Bronchial epithelial cell (primary cell): ENCODE results near the gene ATG10. TPM values are rescaled to one million over a fixed set of nuclear protein-coding genes. Genes with fewer than 3 reads are reported as not detected.
"Not testable (repeated sequence)": the region's sequence is repeated elsewhere in the genome, so short reads cannot be mapped to it uniquely, and the experiment has no call there.

Source experiments
- DNase-seq: peaks from one replicate; pipeline ENCODE4 v3.0.0-alpha.2; 2010; ENCODE audit warnings: low read depth
- FAIRE-seq: peaks from 2 replicates; lab custom pipeline; 2011; peaks lifted over from hg19 to GRCh38; lab: Jason Lieb, UNC
- H3K27me3 ChIP-seq: 2 replicates; pipeline ENCODE4 v1.5.1; 2011; ENCODE audit warnings: low read length; ENCODE audit not compliant: control insufficient read depth, insufficient read depth
- H3K36me3 ChIP-seq: 2 replicates; pipeline ENCODE4 v1.5.1; 2011; ENCODE audit warnings: low read length; ENCODE audit not compliant: control insufficient read depth, insufficient read depth
- H3K4me3 ChIP-seq: 2 replicates; pipeline ENCODE4 v1.5.1; 2011; ENCODE audit warnings: mild to moderate bottlenecking, low read depth, low read length, control low read depth
- CTCF ChIP-seq: IDR thresholded peaks from 2 replicates; pipeline ENCODE4 v1.5.1; 2011; ENCODE audit warnings: mild to moderate bottlenecking, moderate library complexity, low read length, control low read depth, inconsistent platforms; ENCODE audit not compliant: insufficient read depth, severe bottlenecking
- total RNA-seq: library from RNA; depleted of rRNA; stranded (reverse); fragments of >200 nt; gene quantifications from 2 replicates; pipeline ENCODE4 v1.2.1, GENCODE V29; 2014

The ATG10 gene
- total RNA-seq, 1 donor from 2014 or later = 9.7 TPM

- no peak for FAIRE-seq
Measured at GRCh38 chr5:82010696-82011095, 38.9 kb downstream of the ATG10 start.

GRCh38 chr5:82011761-82012160 is 39.9 kb downstream of the ATG10 start:
- H3K27me3 ChIP-seq = no peaks in the 10 kb centered on the region
- TF ChIP-seq CTCF = no peak
- DNase-seq (no peak), FAIRE-seq (no peak)
- no peak overlapping the region for H3K4me3 ChIP-seq
- H3K36me3 ChIP-seq = no peaks in the 10 kb centered on the region

More at GRCh38 chr5:82010696-82011095, 38.9 kb downstream of the ATG10 start:
- no peaks in the 10 kb centered on the region for H3K27me3 ChIP-seq
- no peaks in the 10 kb centered on the region for H3K36me3 ChIP-seq
- no peak overlapping the region for H3K4me3 ChIP-seq
- no peak for DNase-seq
- TF ChIP-seq CTCF = no peak

GRCh38 chr5:82014644-82015043 is 42.8 kb downstream of the ATG10 start:
- not testable (repeated sequence) for FAIRE-seq, H3K4me3 ChIP-seq, H3K27me3 ChIP-seq, H3K36me3 ChIP-seq, DNase-seq

GRCh38 chr5:82018462-82018861 is 46.6 kb downstream of the ATG10 start:
- no peaks in the 10 kb centered on the region for H3K36me3 ChIP-seq
- FAIRE-seq = no peak
- no peak overlapping the region for H3K4me3 ChIP-seq

GRCh38 chr5:82019342-82020138 is 47.7 kb downstream of the ATG10 start:
- peak; percentile 76 for FAIRE-seq

More at GRCh38 chr5:82018462-82018861, 46.6 kb downstream of the ATG10 start:
- H3K27me3 ChIP-seq = no peaks in the 10 kb centered on the region
- DNase-seq = no peak
- no peak for TF ChIP-seq CTCF

More at GRCh38 chr5:82019342-82020138, 47.7 kb downstream of the ATG10 start:
- no peak for DNase-seq
- H3K27me3 ChIP-seq = no peaks in the 10 kb centered on the region
- TF ChIP-seq CTCF = no peak
- H3K4me3 ChIP-seq = no peak overlapping the region
- H3K36me3 ChIP-seq = no peaks in the 10 kb centered on the region
